NCI-H146 (cell line): Measurements from ENCODE around the gene MYCL.
"Not testable (repeated sequence)": the region's sequence is repeated elsewhere in the genome, so short reads cannot be mapped to it uniquely, and the experiment has no call there.

Source experiments
- DNase-seq: peaks from one replicate; lab custom pipeline; 2025; lab: John Stamatoyannopoulos, UW

The MYCL gene

DNA sequence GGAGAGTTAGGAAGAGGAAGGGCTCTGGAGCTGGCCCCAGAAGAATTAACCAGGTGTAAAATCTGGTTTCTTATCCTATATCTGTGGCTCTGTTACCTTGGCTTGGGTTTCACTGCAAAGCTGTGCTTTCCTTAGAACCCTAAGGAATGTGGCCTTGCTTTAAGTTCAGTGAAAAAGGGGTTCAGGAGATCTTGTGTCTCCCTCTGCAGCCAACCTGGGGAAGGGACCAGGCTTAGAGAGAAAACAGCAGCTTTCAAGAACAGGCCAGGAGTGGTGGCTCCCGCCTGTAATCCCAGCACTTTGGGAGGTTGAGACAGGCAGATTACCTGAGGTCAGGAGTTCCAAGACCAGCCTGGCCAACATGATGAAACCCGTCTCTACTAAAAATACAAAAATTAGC, 16.1 kb upstream of the MYCL start:
- no peak for DNase-seq

DNA sequence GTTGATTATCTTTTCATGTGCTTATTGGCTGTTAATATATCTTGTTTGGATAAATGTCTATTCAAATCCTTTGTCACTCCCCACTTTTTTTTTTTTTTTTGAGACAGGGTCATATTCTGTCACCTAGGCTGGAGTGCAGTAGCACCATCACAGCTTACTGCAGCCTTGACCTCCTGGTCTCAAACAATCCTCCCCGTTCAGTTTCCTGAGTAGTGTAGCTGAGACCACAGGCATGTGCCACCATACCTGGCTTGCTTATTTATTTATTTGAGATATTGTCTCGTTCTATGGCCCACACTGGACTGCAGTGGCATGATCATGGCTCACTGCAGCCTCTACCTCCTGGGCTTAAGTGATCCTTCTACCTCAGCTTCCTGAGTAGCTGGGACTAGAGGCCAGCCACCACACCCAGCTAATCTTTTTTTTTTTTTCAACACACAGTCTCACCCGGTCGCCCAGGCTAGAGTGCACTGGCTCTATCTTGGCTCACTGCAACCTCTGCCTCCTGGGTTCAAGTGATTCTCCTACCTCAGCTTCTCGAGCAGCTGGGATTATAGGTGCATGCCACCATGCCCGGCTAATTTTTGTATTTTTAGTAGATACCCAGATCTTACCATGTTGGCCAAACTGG, 13.9 kb upstream of the MYCL start:
- DNase-seq: no peak

DNA sequence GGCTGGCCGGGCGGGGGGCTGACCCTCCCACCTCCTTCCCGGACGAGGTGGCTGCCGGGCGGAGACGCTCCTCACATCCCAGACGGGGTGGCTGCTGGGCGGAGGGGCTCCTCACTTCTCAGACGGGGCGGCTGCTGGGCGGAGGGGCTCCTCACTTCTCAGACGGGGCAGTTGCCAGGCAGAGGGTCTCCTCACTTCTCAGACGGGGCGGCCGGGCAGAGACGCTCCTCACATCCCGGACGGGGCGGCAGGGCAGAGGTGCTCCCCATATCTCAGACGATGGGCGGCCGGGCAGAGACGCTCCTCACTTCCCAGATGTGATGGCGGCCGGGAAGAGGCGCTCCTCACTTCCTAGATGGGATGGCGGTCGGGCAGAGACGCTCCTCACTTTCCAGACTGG, 11.4 kb upstream of the MYCL start:
- DNase-seq: not testable (repeated sequence)

DNA sequence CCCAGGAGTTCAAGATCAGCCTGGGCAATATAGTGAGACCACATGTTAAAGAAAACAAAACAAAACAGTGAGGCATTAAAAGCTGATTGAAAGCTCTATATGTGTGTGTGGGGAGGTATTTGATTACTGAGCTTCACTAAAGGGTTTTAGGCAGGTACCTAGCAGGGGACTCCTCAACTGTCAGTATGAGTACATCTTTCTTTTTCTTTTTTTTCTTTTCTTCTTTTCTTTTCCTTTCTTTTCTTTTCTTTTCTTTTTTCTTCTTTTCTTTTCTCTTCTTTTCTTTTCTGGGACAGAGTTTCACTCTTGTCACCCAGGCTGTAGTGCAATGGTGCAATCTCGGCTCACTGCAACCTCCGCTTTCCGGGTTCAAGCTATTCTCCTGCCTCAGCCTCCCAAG, 8.5 kb upstream of the MYCL start:
- no peak for DNase-seq

DNA sequence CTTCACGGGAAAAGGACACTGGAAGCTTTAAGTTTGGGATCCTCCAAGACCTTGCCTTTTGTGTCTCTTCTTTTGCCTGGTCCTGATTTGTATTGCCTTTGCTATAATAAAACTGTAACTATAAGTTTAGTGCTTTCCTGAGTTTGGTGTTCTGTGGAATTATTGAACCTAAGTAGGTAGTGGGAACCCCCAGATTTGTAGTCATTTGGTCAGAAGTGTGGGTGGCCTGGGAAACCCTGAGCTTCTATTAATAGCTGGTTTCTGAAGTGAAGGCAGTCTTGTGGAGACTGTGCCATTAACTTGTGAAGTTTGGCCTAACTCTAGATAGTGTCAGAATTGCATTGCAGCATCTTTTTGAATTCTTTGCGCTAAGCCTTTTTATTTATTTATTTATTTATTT, 6.8 kb upstream of the MYCL start:
- no peak for DNase-seq

DNA sequence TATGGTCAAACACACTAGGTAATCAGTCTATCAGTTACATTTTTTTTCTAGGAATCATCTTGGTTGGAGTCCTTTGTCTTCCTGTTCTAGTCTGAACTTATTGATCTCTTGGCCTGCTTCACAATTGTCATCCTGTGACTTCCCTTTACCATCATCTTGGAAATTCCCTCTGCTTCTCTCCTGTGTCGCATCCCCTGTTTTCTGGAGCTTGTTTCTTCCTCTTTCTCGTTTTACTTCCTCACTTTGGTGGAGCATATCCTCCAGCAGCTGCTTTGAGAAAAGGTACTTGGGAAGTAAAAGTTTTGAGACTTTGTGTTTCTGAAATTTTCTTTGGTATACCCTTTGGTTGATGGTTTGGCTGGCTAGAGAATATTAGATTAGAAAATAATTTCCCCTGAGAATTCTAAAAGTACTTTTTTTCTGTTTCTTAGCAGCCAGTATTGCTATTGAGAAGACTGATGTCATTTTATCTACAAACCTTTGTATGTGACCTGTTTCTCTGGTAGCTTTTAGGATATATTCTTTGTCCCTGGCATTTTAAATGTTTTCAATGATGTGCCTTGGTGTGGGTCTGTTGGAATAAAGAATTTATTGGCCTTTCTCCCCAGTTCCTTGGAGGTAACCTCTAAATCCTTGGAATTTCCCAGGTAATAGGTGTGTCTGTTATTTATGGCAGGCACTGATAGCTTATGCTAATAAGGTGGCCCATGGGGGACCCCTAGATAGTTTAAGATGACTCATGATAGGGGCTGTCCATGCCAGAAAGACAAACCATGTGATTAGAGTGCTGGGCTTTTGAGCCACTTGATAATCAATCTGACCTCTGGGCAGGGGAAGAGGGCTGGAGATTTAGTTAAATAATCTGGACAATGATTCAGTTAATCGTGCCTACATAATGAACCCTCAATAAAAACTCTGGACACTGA, 6.1 kb upstream of the MYCL start:
- DNase-seq: no peak

DNA sequence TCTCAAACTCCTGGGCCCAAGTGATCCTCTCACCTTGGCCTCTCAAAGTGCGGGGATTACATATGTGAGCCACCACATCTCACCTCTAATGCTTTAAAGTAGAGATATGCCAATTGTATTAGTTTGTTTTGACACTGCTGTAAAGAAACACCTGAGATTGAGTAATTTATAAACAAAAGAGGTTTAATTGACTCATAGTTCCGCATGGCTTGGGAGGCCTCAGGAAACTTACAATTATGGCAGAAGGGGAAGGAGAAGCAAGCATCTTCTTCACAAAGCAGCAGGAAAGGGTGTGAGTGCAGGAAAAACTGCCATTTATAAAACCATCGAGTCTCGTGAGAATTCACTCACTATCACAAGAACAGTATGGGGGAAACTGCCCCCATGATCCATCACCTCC, 3.5 kb upstream of the MYCL start:
- DNase-seq: no peak

DNA sequence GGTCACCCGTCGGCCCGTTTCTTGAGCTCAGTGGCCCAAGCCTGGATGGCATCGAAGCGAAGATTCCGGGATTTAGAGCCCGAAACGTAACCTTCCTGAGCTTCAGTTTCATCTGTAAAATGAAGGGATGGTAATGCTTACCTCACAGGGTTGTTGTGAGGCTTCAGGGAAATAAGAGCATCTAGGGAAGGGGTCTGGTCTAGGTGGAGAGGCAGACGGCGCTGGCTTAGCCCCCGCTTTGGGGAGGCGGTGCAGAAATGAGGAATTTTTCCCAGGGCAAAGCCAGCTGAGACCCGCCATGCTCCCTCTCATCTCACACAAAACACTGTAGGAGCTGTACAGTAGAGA, 717 bp upstream of the MYCL start:
- DNase-seq: no peak

DNA sequence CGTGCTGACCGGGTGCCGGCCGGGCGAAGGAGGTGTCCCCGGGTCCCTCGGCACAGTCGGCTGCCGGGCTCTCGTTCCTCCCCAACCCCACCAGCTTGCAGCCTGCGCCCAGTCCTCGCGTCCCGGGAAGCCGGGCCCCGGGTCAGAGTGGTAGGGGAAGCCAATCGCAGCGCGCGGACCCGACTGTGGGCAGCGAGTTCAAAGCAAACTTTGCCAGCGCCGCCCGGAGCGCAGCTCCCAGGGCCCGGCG, 328 bp downstream of the MYCL start:
- DNase-seq: peak; percentile 56

DNA sequence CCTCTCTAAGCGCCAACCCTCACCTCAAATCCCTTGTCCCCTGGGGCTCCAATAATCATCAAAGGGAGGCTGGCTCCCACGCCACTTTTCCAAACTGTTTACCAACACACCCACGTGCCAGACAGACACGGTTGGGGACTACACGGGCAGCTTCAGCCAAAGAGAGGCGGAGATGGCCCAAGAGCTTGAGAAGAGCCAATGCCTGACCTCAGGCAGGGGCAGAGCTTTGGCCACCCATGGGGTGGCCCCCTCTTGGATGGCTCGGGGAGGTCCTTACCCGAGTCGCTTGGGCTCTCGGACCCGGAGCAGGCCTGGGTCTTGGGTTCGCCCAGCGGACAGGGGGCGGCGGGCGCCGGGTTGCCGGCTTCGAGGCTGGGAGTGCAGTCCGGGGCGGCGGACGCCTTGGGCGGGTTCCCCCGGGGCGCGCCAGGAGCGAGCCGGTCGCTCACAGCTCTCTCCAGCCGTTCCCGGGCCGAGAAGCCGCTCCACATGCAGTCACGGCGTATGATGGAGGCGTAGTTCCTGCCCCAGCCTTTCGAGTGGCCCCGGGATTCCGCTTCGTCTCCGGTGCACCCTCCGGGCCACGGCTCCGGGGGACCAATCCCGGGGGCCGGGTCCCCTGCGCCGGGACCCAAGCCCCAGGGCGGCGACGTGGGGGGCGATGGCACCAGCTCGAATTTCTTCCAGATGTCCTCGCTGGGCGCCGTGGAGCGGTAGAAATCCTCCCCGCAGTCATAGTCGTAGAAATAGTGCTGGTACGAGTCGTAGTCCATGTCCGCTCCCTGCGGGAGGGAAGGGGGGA, 854 bp downstream of the MYCL start:
- DNase-seq: peak; percentile 29

DNA sequence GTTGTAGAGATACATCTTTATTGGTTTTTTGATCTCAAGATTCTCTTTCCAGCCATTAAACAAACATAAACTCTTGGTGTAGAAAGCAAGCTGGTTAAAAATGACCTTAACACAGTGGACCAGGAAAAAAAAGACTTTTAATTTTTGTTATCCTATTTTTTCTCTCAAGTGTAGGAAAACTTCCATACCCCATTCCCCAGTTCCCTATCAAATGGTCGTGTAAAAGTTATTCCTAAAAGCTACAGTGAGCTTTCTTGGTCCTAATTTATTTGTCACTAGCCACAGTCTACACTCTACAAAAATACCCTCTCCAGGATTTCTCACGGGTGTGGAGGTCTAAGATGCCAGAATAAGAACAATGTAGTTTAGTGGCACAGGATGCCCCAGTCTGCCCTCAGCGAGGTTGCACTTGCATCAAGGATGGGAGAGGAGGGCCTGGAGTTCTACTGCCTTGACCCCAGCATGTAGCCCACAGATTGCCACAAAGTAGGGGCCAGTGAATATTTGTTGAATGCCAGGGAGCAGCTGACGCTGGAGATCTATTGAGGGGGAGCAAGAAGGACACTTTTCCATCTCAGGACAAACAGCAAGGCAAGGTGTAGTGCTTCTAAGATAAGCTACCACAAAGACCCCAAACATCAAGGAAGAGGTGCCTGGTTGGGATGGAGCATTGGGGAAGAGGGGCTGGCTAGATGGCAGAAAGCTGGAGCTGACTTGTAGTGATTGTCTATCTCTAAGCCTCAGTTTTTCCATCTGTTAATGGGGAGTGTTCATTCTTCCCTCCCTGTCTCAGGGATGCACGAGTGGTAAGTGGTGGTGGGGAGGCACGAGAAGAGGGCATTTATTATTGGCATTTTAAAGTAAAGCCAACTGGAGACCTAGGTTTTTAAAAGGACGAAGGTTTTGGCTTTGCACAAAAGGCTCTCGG, 1.8 kb downstream of the MYCL start:
- no peak for DNase-seq

DNA sequence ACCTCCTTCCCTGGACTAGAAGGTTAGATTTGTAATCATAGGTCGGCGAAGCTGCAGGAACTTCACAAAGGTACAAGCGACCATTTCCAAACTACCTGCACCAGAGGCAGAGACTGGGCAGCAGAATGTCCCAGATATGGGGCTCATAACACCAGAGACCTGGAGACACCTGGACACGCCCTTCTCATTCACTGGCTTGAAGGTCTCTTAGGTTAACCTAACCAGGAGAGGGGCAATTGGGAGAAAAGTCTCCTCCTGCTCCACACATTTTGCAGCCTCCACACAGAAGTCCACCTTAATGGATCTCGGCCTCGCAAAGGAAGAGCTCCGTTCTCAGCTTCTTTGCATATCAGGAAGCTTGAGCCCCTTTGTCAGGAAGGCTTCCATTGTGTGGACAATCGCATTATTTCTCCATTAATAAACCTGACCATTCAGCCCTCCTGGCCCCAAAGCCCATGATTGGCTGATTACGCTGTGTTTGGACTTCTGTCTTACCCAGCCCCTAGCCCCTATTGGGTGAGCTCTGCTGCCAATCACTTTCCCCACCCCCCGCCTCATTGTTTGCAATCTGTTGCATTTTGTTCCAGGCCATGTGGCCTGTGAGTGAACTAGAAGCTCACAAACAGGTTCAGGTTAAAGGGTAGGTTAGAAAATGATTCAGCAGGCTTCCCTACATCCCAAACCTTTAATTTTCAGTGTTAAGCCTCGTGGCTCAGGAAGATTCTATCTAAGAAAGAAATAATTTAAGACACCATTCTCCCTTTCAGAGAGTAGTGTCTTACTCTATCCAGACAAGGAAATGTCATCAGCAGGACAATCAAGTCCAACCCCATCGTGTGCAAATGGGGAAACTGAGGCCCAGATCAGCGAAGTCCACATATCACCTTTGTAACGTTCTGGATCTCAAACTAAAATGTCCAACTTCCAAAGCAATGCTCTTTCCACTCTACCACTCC, 2.8 kb downstream of the MYCL start:
- peak; percentile 51 for DNase-seq

DNA sequence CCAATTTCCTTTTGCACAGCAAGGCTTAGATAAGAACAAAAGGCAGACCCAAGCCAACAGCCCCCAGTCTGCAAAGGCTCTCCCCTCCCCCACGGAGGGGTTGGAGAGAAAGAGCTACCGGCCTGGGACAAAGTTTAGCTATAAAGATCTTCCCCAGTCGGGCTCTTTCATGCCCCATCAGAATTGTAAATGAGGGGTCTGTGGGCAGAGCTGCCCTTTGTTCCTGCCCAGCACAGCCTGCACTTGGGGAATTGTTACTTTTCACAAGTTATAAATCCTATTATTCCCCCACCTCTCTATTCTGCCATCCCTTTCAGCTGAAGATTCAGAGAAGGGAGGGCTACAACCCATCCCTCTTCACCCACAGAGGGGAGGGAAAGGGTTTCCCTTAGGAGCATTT, 3.5 kb downstream of the MYCL start:
- DNase-seq: no peak

DNA sequence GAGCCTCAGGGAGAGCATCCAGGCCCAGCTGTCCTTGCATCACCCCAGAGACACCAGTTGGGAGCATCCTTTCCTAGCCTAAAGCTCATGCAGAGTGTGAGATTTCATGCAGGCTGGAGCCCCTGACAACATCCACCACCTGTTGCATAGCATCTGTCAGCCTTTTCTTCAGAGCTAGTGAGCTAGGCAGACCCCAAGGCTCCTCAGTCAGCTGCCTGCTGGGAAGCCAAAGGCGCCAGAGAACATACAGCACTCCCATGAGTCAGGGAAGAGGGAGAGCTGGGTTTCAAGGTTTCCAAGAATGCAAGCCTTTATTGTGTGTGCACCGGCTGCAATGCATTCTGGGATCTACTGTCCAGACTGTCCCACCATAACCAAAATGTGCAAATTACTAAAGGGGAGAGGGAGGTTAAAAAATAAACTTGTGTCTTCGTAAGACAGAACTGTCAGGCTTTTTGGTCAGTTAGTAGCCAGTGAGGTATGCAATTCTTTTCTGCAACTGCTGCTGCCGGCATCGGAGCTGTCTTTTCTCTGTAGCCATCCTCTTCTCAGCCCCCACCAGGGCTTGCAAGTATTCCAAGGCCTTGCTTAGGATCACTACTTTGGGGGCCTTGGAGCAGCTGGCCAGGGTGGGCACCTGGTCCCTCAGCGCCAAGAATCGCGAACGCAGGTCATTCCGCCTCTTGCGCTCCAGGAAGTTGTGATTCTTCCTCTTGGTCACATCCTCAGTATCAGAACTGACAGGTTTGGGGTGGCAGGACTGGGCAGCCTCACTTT, 4.6 kb downstream of the MYCL start:
- peak; percentile 0 for DNase-seq

DNA sequence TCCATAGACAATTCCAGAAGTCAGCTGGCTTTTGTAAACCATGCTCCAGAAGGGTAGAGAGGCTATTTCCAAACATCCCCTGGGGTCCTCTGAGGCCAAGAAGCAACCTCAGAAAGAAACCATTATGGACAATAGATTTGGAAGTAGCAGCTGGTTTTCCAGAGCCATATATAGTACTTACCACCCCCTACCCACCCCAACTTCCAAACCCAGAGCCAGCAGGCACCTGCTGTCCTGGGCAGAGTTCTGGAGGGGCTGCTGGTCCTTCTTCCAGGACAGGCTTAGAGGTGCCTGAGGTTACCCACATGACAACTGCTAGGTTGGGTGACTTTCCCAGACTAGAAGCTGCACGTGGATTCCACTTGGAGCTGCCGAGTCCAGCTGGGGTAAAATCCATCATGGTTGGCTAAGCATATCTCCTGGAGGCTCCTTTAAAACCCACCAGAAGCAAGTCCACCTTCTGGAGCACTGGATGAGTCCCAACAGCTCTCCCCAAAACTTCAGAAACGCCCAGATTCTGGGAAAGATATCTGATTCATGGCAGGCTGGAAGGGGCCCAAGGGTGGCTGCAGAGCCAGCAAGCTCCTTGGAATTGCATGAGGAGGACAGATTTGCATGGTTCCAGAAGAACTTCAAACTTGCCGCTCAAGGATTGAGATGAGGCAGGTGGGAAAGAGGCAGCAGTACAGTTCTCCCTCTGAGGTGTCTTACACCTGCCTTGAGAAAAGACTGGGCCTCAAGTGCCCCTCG, 5.8 kb downstream of the MYCL start:
- DNase-seq: no peak

DNA sequence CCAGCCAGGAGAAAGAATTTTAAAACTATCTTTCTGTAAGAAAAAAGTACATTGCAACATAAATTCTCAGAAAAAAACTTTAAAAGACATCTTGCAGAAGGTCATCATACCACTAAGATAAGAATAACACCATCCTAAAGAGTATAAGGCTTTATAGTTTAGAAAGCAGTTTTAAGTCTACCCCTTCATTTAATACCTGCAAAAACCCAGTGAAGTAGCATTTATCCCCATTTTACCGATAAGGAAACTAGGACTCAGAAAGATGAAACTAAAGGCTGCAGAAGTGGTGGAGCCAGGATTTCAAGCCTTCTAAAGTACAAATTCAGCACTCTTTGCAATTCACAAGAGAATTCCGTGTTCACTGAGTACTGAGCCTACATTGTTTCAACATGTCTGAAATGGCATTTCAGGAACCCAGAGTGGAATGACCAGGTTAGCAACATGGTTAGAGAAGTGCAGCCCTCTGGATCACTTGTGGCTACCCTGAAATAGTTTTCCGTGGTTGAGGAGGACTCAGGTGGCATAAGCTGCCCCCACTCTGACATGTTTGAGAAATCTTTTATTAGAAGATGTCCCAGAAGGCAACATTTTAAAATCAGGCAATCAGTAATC, 6.7 kb downstream of the MYCL start:
- DNase-seq: no peak

DNA sequence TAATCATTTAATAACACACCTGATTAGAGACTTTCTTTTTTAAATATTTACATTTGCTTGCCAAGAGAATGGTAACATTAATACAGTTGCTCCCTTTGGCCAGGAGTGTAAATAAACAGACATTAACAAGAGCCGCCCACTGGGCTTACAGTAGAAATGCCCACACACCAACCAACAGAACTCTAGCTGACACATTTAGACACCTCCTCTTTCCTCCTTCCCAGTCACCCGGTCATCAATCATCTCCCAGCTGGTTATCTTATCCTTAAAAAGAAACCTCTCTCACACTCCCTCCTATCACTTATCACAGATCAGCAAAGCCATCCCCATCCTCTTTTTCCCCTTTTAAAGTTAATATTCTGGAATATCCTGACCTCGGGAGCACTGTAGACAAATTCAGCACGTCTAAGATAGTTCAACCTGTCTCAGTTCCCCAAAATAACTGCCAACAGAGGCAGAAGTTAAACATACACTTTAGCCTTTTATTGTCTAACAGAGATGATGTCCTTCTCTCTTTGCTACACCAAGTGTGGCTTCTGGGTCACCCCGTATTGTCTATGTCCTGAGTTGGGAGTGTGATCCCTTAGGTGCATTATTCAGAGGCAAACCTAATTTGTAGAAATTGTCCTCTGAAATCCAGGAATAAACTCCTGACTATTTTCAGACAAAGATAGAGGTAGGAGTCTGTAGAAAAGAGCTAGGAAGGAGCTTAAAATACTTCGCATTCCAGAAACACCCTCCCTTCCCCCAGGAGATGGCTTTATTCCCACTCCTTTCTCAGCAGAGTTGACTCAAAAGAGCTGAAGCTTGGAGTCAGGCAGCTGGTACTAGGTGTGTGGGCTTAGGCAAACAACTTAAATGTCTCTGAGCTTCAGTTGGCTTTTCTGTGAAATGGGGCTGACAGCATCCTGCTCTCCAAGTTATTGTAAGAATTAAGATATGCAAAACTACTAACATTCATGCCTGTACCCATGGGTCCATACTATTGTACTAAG, 8.8 kb downstream of the MYCL start:
- DNase-seq: peak; percentile 72

DNA sequence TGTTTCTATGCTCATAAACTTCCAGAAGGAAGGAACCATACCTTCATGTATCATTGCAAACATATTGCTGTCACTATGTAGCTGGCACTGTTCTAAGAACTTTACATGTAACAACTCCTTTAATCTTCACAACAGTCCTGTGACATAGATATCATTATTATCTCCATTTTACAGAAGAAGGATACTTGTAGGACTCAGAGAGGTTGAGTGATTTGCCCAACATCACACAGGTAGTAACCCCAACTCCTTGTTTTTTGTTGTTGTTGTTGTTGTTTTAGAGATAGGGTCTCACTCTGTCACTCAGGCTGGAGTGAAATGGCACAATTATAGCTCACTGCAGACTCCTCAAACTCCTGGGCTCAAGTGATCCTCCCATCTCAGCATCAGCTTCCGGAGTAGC, 10.8 kb downstream of the MYCL start:
- no peak for DNase-seq
